BE2C (cell line): ENCODE results near the gene NEU4.
A peak's percentile ranks its signal among the peaks of the same experiment; 100 is the strongest.

Source experiments
- DNase-seq: peaks from one replicate; pipeline ENCODE4 v3.0.0-alpha.2; 2020
- H3K27me3 ChIP-seq: fragments of 250-450 bp; sonication (Bioruptor Pico); 2 replicates; pipeline ENCODE4 v1.5.1; 2020; ENCODE audit warnings: mild to moderate bottlenecking
- H3K36me3 ChIP-seq: fragments of 250-450 bp; sonication (Bioruptor Pico); 2 replicates; pipeline ENCODE4 v1.5.1; 2020; ENCODE audit warnings: mild to moderate bottlenecking
- H3K4me1 ChIP-seq: fragments of 250-450 bp; sonication (Bioruptor Pico); 2 replicates; pipeline ENCODE4 v1.5.1; 2020
- H3K4me3 ChIP-seq: 2 replicates; pipeline ENCODE4 v1.5.1; 2011; ENCODE audit warnings: low read depth, low read length
- H3K9me3 ChIP-seq: fragments of 250-450 bp; sonication (Bioruptor Pico); 2 replicates; pipeline ENCODE4 v1.5.1; 2020
- TF ChIP-seq, protein P1 (sequence below): IDR thresholded peaks from 2 replicates; pipeline ENCODE4 v1.5.1; 2012; ENCODE audit warnings: mild to moderate bottlenecking, low read depth, low read length

Gene NEU4

DNA sequence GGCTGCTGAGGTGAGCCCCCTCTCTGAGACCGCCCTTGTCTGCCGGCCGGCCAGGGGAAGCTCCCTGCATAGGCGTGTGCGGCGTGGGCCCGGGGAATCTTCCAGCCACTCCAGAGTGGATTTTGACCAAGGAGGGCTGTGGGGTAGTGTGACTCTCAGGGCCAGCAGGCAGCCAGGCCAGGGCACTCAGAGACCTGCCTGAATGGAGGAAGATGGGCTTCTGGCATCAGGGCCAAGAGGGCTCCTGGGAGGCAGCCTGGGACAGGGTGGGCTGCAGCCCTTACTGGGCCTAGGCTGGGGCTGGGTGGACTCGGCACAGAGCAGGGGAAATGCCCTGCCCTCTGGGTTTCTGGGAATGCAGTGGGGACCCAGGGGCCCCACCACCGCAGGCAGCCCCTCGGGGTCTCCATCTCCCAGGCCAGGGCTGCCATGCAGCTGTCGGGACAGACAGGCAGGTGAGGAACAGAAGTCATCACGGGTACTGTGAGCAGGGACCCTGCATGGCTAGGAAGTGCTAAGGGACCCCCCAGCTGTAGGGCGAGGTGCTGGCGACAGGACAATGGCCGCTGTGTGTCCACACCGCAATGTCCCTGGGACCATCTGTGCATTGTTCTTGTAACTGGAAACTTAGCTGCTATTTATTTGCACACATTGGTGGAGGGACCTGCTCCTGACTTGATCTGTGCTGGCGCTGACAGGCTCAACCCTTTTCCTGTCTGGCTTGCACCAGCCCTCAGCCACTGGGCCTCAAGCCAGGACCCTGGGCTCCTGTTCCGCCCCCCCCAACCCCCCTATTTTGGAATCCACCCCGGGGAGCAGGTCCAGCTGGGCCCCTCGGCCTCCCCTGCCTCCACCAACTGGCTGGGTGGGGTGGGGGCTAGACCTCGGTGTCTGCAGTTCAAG is 45.6 kb downstream of the NEU4 start:
- Histone ChIP-seq H3K36me3 (no peaks in the 10 kb centered on the region), H3K4me3 (no peak overlapping the region), H3K27me3 (no peaks in the 10 kb centered on the region), H3K4me1 (peaks cover 15% of the 10 kb centered on the region), H3K9me3 (no peaks in the 10 kb centered on the region)
- TF ChIP-seq, protein P1, sequence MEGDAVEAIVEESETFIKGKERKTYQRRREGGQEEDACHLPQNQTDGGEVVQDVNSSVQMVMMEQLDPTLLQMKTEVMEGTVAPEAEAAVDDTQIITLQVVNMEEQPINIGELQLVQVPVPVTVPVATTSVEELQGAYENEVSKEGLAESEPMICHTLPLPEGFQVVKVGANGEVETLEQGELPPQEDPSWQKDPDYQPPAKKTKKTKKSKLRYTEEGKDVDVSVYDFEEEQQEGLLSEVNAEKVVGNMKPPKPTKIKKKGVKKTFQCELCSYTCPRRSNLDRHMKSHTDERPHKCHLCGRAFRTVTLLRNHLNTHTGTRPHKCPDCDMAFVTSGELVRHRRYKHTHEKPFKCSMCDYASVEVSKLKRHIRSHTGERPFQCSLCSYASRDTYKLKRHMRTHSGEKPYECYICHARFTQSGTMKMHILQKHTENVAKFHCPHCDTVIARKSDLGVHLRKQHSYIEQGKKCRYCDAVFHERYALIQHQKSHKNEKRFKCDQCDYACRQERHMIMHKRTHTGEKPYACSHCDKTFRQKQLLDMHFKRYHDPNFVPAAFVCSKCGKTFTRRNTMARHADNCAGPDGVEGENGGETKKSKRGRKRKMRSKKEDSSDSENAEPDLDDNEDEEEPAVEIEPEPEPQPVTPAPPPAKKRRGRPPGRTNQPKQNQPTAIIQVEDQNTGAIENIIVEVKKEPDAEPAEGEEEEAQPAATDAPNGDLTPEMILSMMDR = no peak
- DNase-seq = peak; percentile 15

DNA sequence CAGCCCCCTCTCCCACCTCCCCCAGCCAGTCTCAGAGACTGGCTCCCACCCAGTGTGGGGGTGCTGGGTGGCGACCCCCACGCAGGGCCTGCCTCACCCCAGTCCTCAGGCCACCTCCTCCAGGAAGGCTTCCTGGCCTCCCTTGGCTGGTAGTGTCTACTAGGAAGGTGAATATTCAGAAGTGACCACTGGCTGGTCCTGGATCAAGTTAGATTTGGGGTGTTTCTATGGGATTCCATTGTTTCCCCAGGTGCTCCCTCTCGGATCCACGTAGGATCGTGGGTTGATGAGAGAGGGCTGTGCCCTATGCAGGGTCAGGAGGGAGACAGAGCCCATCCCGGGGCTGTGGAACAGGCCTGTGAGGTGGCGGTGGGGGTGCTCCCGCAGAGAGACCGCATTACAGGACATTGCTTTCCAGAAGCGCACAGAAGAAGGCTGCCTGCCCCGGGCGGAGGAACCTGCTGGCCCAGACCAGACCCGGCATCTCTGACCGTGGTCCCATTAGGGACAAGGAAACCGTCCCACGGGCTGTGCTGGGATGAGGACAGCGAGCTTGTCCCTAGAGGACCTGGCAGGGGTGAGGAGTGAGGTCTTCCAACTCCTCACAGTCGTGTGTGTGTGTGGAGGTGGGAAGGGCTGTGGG is 46.4 kb downstream of the NEU4 start:
- Histone ChIP-seq H3K4me1 (peaks cover 18% of the 10 kb centered on the region), H3K27me3 (no peaks in the 10 kb centered on the region), H3K36me3 (no peaks in the 10 kb centered on the region), H3K9me3 (no peaks in the 10 kb centered on the region), H3K4me3 (no peak overlapping the region)
- TF ChIP-seq, protein P1 = no peak
- DNase-seq = peak; percentile 19

DNA sequence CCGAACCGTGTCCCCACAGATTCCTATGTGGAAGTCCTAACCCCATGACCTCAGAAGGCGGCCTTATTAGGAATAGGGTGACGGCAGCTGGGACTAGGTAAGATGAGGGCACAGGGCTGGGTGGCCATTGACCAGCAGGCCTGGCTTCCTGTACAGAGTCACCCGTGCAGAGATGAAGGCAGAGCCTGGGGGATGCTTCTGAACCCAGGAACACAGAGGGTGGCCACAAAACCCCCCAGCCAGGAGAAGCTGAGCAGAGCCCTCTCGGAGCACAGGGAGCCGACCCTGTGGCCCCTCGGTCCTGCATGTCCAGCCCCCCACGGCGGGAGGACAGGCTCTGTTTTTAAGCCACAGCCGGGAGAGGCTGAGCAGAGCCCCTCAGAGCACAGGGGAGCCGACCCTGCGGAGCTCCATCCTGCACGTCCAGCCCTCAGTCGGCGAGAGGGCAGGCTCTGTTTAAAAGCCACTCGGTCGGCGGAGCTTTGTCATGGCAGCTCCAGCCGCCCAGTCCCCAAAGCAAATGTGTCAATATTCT is 47.0 kb downstream of the NEU4 start:
- Histone ChIP-seq H3K4me3 (no peak overlapping the region), H3K4me1 (peaks cover 22% of the 10 kb centered on the region), H3K36me3 (no peaks in the 10 kb centered on the region), H3K9me3 (no peaks in the 10 kb centered on the region), H3K27me3 (no peaks in the 10 kb centered on the region)
- peak; percentile 7 for DNase-seq
- TF ChIP-seq, protein P1 = no peak

DNA sequence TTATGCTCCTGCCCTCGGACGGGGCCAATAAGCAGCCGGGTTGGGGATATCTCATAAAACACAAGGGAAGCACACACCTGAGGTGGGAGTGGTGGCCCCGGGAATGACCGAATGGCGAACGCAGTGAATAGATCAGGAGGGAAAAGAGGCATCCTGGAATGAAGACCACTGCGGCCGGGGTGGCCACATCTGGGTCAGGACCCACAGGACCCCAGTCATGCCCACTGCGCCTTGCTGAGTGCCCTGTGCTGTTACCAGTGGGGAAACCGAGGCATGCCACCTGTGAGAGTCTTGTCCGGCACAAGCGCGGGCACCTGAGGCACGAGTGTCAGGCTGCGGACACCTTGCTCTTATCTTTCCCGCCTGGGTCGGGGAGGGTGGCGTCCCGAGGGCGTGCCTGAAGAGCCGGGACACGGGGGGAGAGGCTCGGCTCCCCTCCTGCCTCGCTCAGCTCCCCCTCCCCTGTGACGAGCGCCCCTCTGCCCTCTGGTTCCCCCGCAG is 48.1 kb downstream of the NEU4 start:
- Histone ChIP-seq H3K4me1 (peaks cover 22% of the 10 kb centered on the region), H3K9me3 (no peaks in the 10 kb centered on the region), H3K4me3 (no peak overlapping the region), H3K27me3 (no peaks in the 10 kb centered on the region), H3K36me3 (no peaks in the 10 kb centered on the region)
- TF ChIP-seq, protein P1 = no peak
- DNase-seq = peak; percentile 7

DNA sequence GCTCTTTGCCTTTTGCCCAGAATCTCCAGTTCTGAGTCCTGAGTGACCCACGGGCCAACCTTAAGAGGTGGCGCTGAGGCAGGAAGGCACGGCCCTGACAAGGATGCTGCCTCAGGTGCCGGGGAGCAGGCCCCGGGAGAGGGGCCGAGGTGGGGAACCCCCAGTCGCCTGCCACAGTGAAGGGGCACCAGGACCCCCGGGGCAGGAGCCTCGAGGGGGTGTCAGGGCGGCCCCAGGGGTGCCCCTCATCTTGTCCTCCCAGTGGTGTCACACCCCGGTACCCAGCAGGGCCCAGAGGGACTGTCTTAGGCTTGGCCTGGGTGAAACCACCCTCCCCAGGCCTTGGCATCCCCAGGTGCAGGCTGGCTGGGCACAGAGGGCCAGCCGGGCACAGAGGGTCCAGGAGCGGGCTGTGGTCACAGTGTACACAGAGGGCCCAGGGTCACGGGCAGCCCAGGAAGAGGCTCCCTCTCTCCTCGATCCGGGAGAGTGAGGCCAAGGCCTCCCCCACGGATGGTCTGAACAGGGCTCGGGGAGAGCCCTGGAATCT is 48.7 kb downstream of the NEU4 start:
- no peaks in the 10 kb centered on the region for H3K9me3 ChIP-seq
- H3K4me1 ChIP-seq = peaks cover 22% of the 10 kb centered on the region
- TF ChIP-seq, protein P1 = no peak

More for the DNA sequence above, 48.7 kb downstream of the NEU4 start:
- DNase-seq = peak; percentile 6
- H3K4me3 ChIP-seq = no peak overlapping the region
- H3K27me3 ChIP-seq = no peaks in the 10 kb centered on the region
- H3K36me3 ChIP-seq = no peaks in the 10 kb centered on the region
